Activated T-cell treated with anti-CD3 and anti-CD28 coated beads, Interleukin-2, amount 50 U/mL, for 1 hour (primary cell): ENCODE data around the gene ETV3.

Experiments
- DNase-seq: peaks from one replicate; pipeline ENCODE4 v3.0.0-alpha.2; 2020

The ETV3 gene

DNA sequence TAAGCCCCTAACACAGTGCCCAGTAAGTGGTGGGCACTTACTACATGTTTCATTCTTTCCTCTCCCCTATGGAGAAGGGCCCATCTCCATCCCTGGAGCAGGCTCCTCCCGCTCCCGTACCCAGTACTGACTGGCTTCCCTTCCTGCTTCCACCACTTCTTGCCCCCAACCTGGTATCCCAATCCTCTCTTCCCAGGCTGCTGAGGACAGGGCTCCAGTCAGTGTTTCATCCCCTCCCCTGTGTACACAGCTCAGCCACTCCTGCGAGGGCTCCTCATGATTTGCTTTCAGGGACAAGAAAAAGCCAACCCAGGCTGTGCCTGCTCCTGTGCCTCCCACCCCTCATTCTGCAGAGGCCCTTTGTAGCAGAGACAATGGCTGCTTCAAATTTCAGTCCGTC is 20.8 kb upstream of the ETV3 start:
- no peak for DNase-seq

DNA sequence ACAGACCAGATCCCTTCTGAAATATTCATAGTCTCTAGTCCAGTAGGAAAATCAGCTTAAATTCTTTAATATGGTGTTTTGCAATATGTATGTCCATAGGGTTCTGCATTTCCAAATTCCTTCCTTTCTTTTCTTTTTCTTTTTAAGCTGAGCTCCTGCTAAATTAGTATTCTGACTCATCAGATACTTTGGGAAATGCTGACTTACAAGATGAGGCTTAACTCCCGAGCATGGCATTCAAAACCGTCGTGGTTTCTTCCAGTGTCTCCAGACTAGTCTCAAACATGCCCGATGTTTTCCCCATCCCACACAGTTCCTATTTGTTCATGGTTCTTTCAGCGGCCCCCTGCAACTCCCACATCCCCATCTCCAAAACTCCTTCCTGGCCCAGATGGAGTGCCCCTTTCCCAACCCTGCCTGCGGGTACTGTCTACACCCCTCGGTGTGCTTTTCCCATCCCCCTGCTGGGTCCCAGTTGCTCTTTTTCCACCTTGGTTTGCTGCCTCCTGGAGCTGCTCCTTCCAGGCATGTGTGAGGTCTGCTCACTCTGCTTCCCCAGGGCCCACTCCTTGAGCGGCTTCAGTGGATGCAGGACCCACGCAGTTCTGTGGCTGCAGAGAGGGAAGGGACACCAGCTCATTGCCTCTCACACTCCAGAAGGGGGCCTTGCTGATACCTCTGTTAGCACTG is 19.5 kb upstream of the ETV3 start:
- no peak for DNase-seq

- DNase-seq, result peak; percentile 83
Measured at GRCh38 chr1:157156058-157156541, 17.9 kb upstream of the ETV3 start.

- DNase-seq, result no peak
Measured at GRCh38 chr1:157155658-157156057, 17.5 kb upstream of the ETV3 start.

- no peak for DNase-seq
Measured at GRCh38 chr1:157154940-157155514, 16.8 kb upstream of the ETV3 start.

DNA sequence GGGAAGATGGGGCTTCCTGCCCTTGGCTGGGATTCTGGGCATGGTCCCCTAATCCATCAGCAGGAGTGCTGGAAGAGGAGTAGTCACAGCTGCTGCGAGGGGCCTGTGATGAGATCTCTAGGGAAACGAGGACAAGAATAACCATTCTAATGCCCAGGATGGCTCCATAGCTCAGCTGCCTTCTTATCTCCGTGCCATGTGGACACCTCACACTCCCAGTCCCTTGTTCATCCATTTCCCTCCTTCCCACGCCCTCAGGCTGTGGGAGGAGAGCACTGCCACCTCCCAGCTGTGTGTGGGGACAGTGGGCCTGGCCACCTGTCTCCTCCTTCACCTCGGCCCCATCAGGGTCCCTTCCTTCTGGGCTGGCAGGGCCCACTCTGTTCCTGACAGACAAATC is 16.1 kb upstream of the ETV3 start:
- DNase-seq, result no peak

GRCh38 chr1:157153746-157154145 is 15.6 kb upstream of the ETV3 start:
- no peak for DNase-seq

DNA sequence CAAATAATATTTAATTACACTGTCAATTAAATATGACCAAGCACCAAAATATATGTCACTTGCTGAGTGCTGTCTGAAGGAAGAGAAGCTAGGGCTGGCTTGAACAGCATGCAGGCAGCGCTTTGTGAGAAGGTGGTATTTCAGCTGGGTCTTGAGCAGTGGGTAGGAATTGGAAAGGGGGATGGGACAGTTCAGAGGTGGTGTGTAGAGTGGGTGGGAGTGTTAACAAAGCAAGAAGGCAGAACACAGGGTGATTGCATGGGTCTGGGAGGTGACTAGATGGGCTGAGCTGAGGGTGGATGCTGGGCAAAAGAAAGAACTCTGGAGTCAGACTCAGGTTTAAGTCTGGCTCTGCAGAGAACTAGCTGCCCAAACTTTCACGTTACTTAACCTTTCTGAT is 14.3 kb upstream of the ETV3 start:
- DNase-seq, result no peak

GRCh38 chr1:157151506-157151905 is 13.3 kb upstream of the ETV3 start:
- no peak for DNase-seq

GRCh38 chr1:157151073-157151472 is 12.9 kb upstream of the ETV3 start:
- no peak for DNase-seq

DNA sequence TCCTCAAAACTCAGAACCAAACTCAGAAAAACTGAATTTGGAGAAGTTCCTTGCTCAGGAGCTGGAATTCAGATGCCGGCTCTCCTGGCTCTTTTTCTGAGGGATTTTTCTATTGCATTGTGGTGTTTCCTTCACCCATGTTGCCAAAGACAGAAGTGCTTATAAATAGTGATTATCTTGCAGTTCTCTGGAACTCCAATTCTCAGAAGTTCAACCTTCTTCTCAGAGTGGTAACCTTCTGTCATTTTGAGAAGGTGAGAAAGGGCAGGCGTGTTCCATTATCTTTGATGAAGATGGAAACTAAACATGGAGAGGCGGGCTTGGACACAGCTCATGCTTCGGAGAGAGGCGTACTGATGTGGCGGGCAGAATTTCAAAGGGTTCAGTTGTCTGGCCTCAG is 12.4 kb upstream of the ETV3 start:
- no peak for DNase-seq

- no peak for DNase-seq
Measured at GRCh38 chr1:157147906-157148700, 9.9 kb upstream of the ETV3 start.

- DNase-seq, result no peak
Measured at GRCh38 chr1:157147037-157147436, 8.8 kb upstream of the ETV3 start.

- DNase-seq, result no peak
Measured at GRCh38 chr1:157146244-157146643, 8.0 kb upstream of the ETV3 start.

DNA sequence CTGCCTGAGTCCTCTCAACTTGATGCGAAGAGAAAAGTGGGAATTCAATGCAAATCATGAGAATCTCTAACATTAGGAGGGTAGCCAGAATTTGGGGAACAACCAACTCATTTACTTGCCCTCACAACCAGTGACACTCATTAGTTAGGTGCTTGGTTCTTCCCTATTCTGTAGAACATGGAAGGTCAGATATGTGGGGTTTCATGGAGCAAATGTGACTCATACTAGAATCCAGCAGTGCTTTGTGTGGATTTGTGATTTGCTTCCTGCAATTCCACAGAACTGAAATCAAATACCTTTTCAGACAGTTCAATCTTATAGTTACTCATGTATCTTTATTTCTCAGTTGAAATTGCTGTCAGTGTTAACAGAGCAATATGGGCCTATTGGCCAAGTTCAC is 6.9 kb upstream of the ETV3 start:
- no peak for DNase-seq

DNA sequence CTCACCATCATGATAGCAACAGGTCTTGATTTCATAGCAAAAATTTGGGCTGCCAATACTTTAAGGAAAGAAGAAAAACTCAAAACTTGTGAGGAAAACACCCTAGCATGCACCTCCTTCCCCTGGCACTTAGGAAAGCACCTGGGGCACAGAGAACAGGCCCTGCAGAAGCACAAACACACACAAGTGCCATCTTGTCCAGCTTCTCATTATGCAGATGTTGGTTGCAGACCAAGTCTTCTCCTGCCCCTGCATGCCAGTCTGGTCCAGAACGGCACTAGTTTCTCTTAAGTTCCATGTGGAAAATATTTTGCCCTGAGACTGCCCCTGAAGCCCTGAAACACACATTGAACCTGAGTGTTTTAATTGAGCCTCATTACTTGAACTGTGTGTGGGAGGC is 6.3 kb upstream of the ETV3 start:
- DNase-seq, result no peak

GRCh38 chr1:157142765-157143423 is 4.7 kb upstream of the ETV3 start:
- DNase-seq, result no peak

DNA sequence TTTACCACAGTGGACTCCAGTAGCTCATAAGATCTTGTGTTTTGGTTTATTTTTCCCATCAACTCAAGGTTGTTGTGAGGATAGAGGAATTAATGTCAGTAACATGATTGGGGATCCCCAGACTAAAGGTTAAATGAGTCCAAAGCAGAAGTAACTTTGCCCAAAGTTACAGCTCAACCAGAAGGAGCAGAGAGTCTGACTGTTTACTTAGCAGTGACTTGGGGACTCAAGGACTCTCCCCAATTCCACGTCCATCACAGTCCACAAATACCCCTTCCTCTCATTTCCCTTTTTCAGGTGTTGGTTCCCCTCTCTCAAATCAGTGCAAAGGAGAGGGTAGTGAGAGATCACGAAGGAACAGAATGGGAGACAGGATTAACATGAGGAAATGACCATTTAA is 4.0 kb upstream of the ETV3 start:
- DNase-seq, result no peak

DNA sequence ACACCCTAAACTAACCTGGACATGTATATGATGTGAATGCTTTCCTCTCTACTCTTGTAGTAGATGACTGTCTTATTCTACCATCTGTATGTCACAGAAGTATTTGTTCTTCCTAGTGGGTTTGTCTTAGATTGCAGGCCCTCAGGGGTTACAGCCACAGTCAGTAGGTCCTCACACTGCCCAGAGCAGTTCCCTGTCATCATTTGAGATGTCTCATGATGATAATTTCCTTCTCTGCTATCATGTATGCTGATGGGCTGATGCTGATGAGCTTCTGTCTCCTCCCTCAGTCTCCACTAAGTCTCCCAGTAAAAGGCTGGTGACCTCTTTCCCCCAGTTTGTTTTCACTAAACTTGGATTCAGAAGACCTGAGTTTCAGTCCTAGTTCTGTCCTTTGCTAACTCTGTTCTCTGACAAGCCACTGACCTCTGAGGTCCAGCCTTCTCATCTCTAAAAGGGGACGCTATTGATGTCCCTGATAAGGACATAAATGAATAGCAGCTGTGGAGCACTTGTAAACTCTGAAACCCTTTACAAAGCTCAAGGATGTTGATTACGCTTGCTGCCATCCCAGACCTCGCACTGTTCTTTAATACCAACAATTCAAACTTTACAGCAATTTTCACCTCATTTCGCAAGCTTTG is 3.1 kb upstream of the ETV3 start:
- no peak for DNase-seq

- DNase-seq, result no peak
Measured at GRCh38 chr1:157140063-157140588, 1.9 kb upstream of the ETV3 start.

GRCh38 chr1:157139052-157139715 is 989 bp upstream of the ETV3 start:
- no peak for DNase-seq
